GM12878 (cell line): ENCODE measurements around the gene S1PR1. TPM values are rescaled to one million over a fixed set of nuclear protein-coding genes. Genes with fewer than 3 reads are reported as not detected.

Experiments
- ATAC-seq: fragments of 200-7000 bp; cut with Tn5 transposase; 3 replicates; pipeline ENCODE4 v1.9.1; 2020; ENCODE audit warnings: mild to moderate bottlenecking, moderate library complexity
- BruUV-seq: library from RNA; stranded (reverse); fragments of 400-500 nt; replicated peaks from 2 replicates; lab custom pipeline; 2021; lab: Mats Ljungman, UMichigan
- CTCF ChIA-PET: fragments of 300-600 bp; sonication (Branson Sonifier 250); formaldehyde crosslinking; extraction: SDS; loops from one replicate; lab custom pipeline; 2021; ENCODE audit warnings: inconsistent platforms; lab: Yijun Ruan, JAX
- POLR2A ChIA-PET: fragments of 350-600 bp; formaldehyde crosslinking; extraction: SDS; loops from one replicate; lab custom pipeline; 2021; ENCODE audit warnings: inconsistent platforms; lab: Charles Lee
- RAD21 ChIA-PET: fragments of 300-600 bp; sonication (Branson Sonifier 250); formaldehyde crosslinking; loops from one replicate; lab custom pipeline; 2023; ENCODE audit warnings: antibody characterized with exemption; ENCODE audit not compliant: unreplicated experiment; lab: Charles Lee
- SMC1A ChIA-PET: fragments of 300-600 bp; sonication (Branson Sonifier 250); formaldehyde crosslinking; loops from one replicate; lab custom pipeline; 2023; ENCODE audit not compliant: unreplicated experiment, uncharacterized antibody; lab: Charles Lee
- DNase-seq: peaks from one replicate; pipeline ENCODE4 v3.0.0-alpha.2; 2011; ENCODE audit warnings: low read depth, low spot score
- FAIRE-seq: peaks from 3 replicates; lab custom pipeline; 2011; peaks lifted over from hg19 to GRCh38; lab: Jason Lieb, UNC
- H2AFZ ChIP-seq: 2 replicates; pipeline ENCODE4 v1.6.0; 2011; ENCODE audit warnings: low read depth, low read length, control low read depth; ENCODE audit not compliant: control insufficient read depth
- H3K27ac ChIP-seq: 2 replicates; pipeline ENCODE4 v1.5.1; 2011; ENCODE audit warnings: control low read depth; ENCODE audit not compliant: control insufficient read depth, insufficient read depth
- H3K27me3 ChIP-seq, 2 experiments: replicated peaks in 1 of 2; 2 replicates each; pipeline versions ENCODE4 v1.6.0 to v1.6.1; 2011; ENCODE audit warnings: low read length in 1 of 2; ENCODE audit not compliant: control insufficient read depth in 2 of 2, insufficient read depth in 2 of 2
- H3K36me3 ChIP-seq, 2 experiments: 2 replicates each; pipeline ENCODE4 v1.5.1; 2011; ENCODE audit warnings: low read length in 1 of 2; ENCODE audit not compliant: control insufficient read depth in 2 of 2, insufficient read depth in 2 of 2
- H3K4me1 ChIP-seq: 2 replicates; pipeline ENCODE4 v1.6.1; 2011; ENCODE audit warnings: mild to moderate bottlenecking, low read length, moderate library complexity, mixed read lengths; ENCODE audit not compliant: control insufficient read depth, insufficient read depth
- H3K4me2 ChIP-seq: 2 replicates; pipeline ENCODE4 v1.6.0; 2011; ENCODE audit warnings: control low read depth; ENCODE audit not compliant: control insufficient read depth, insufficient read depth
- H3K4me3 ChIP-seq: fragments of 200-600 bp; sonication (generic); 2 replicates; pipeline ENCODE4 v1.5.1; 2016
- H3K79me2 ChIP-seq: 2 replicates; pipeline ENCODE4 v1.6.0; 2011; ENCODE audit warnings: low read length; ENCODE audit not compliant: control insufficient read depth, insufficient read depth
- H3K9ac ChIP-seq: 2 replicates; pipeline ENCODE4 v1.8.0; 2011; ENCODE audit warnings: low read length, control low read depth, mixed read lengths; ENCODE audit not compliant: control insufficient read depth, insufficient read depth
- H3K9me3 ChIP-seq: replicated peaks from 3 replicates; pipeline ENCODE4 v1.5.1; 2011; ENCODE audit warnings: mild to moderate bottlenecking, low read length; ENCODE audit not compliant: control insufficient read depth, insufficient read depth
- H4K20me1 ChIP-seq: 2 replicates; pipeline ENCODE4 v1.6.0; 2011; ENCODE audit not compliant: control insufficient read depth, insufficient read depth
- POLR2A ChIP-seq: IDR thresholded peaks from 2 replicates; pipeline ENCODE4 v1.6.1; 2011; ENCODE audit warnings: low read depth, mild to moderate bottlenecking, low read length
- SMARCA5 ChIP-seq: fragments of 450-650 bp; IDR thresholded peaks from 2 replicates; pipeline ENCODE4 v1.6.1; 2017; ENCODE audit warnings: mild to moderate bottlenecking
- WGBS: methylation state at CpG from one replicate; pipeline ENCODE4 v1.1.6; 2016; ENCODE audit warnings: low lambda C conversion rate; ENCODE audit not compliant: insufficient replicate concordance, insufficient coverage; ENCODE audit errors: missing lambda C conversion rate; 5-methylcytosine and 5-hydroxymethylcytosine counted together
- in situ Hi-C: fragments of 300-500 bp; cut with MboI; formaldehyde crosslinking; loops from 9 replicates; pipeline ENCODE4 v1.14.3; 2018; ENCODE audit warnings: mixed read lengths
- intact Hi-C: fragments of 100-400 bp; cut with micrococcal nuclease; formaldehyde crosslinking; loops from one replicate; pipeline ENCODE4 v1.14.2; 2022; ENCODE audit not compliant: unreplicated experiment
- polyA plus RNA-seq, 11 experiments: library from polyadenylated mRNA; depleted of rRNA in 4 of 11; unstranded in 6 of 11; stranded (reverse) in 5 of 11; fragments of >200 nt; fragmentation: Nextera tagmentation in 4 of 11; fragmentation: Illumina TruSeq in 1 of 11; extraction: Ambion mirVana in 4 of 11; extraction: Trizol in 1 of 11; gene quantifications; 1 replicate in 1 of 11; 2 replicates in 10 of 11; pipeline versions ENCODE4 v1.2.1 to v1.2.3, GENCODE V29; 2011 to 2016; ENCODE audit warnings: inconsistent platforms in 2 of 11, missing spikeins in 2 of 11, low read depth in 1 of 11
- total RNA-seq, 4 experiments: library from RNA; depleted of rRNA in 3 of 4; stranded (reverse); fragments of >200 nt in 3 of 4; fragmentation: Illumina TruSeq in 1 of 4; extraction: Trizol in 1 of 4; gene quantifications; 2 replicates each; pipeline versions ENCODE4 v1.2.1 to v1.2.3, GENCODE V29; 2013 to 2021

Gene S1PR1
- total and polyA plus RNA-seq, 10 of the 15 experiments (the other 5 are each of a cell fraction or from before 2014, with no cell fraction given), result 3.8 to 59.4 (median 30.7) TPM

GRCh38 chr1:101245246-101245927 is 8.6 kb downstream of the S1PR1 start:
- H3K36me3 ChIP-seq, result peaks cover 0 to 10% of the 10 kb centered on the region in 2 experiments; a peak in 3 of 4 replicates
- intact Hi-C loops (no loop called here), in situ Hi-C loops (no loop called here)
- no peak overlapping the region for H3K9ac ChIP-seq
- H4K20me1 ChIP-seq, result no peaks in the 10 kb centered on the region
- no peak for FAIRE-seq
- H3K27ac ChIP-seq, result no peak overlapping the region; the same call in 1 of the 2 replicates
- TF ChIP-seq POLR2A (no peak), SMARCA5 (no peak)
- H3K9me3 ChIP-seq, result no peaks in the 10 kb centered on the region
- CTCF ChIA-PET, result interaction anchor here (0.6 to 2.6 kb wide), 6 partner anchors 24 to 99 kb away, joined by 3 to 8 read pairs (median 3); no protein-coding TSS in a partner anchor
- SMC1A ChIA-PET, result interaction anchor here (1.6 to 4.0 kb wide), 4 partner anchors 10 to 104 kb away, joined by 5 to 27 read pairs (median 7); no protein-coding TSS in a partner anchor
- BruUV-seq, result no TSS peak
- no peak overlapping the region for H3K4me3 ChIP-seq
- H3K4me1 ChIP-seq, result peaks cover 42% of the 10 kb centered on the region
- no peak overlapping the region for H3K4me2 ChIP-seq
- 98% methylated on average over 2 of the region's 2 CpGs for WGBS
- no peaks in the 10 kb centered on the region for H3K27me3 ChIP-seq
- peaks cover 17% of the 10 kb centered on the region for H3K79me2 ChIP-seq
- RAD21 ChIA-PET, result interaction anchor here (1.0 to 2.7 kb wide), 4 partner anchors 7 to 163 kb away, joined by 3 to 16 read pairs (median 4); partner anchors contain the start of gene S1PR1
- H2AFZ ChIP-seq, result no peak overlapping the region
- DNase-seq, result no peak
- POLR2A ChIA-PET, result interaction anchor here (0.6 kb wide), 2 partner anchors 220 to 825 kb away, joined by 3 to 4 read pairs; no protein-coding TSS in a partner anchor
- ATAC-seq, result no peak
